GM12875 (cell line): ENCODE measurements around the gene PKIB.

Experiments
- H3K4me3 ChIP-seq: one replicate; pipeline ENCODE4 v1.5.1; 2011; ENCODE audit warnings: low read depth, low read length, control low read depth
- TF ChIP-seq, protein P1 (sequence below): IDR thresholded peaks from 2 replicates; pipeline ENCODE4 v1.5.1; 2011; ENCODE audit warnings: low read depth, mild to moderate bottlenecking, control low read depth, inconsistent platforms, low read length, moderate library complexity, borderline replicate concordance; ENCODE audit not compliant: insufficient read depth

PKIB gene

DNA sequence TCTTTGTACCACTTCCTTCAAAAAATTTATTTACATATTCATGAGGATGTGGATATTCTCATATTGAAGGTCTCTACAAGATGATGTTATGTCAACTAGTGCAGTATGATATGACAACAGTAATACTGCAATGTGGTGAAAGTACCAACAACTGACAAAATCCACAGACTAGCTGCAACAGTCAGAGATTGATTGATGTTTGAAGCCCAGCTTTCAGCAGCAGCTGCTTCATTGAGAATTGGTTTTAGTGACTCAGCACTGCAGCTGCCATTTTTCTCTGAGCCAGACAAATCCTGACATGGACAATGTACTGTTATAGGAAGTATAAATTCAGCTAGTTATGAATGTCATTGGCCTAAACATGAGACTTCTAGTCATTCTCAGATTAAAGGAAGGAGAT, 53.8 kb downstream of the PKIB start:
- TF ChIP-seq, protein P1, sequence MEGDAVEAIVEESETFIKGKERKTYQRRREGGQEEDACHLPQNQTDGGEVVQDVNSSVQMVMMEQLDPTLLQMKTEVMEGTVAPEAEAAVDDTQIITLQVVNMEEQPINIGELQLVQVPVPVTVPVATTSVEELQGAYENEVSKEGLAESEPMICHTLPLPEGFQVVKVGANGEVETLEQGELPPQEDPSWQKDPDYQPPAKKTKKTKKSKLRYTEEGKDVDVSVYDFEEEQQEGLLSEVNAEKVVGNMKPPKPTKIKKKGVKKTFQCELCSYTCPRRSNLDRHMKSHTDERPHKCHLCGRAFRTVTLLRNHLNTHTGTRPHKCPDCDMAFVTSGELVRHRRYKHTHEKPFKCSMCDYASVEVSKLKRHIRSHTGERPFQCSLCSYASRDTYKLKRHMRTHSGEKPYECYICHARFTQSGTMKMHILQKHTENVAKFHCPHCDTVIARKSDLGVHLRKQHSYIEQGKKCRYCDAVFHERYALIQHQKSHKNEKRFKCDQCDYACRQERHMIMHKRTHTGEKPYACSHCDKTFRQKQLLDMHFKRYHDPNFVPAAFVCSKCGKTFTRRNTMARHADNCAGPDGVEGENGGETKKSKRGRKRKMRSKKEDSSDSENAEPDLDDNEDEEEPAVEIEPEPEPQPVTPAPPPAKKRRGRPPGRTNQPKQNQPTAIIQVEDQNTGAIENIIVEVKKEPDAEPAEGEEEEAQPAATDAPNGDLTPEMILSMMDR, result no peak
- H3K4me3 ChIP-seq, result no peak overlapping the region

DNA sequence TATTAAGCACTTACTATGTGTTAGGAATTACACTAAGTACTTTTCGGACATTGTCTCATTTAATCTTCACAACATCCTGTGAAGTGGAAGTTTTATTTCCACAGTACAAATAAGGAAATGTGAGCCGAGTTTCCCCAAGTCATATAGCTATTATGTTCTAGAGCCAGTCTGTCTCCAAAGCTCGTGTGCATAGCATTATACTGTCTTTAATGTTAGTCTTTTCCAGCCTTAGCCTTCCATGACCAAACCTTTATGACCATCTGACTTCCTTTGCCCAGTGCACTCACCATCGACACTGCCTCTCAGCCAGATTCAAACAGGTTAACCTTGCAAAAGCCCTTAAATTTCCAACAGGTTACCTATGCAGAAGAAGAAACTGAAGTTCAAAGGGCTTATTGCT, 55.7 kb downstream of the PKIB start:
- TF ChIP-seq, protein P1, result no peak
- H3K4me3 ChIP-seq, result no peak overlapping the region

DNA sequence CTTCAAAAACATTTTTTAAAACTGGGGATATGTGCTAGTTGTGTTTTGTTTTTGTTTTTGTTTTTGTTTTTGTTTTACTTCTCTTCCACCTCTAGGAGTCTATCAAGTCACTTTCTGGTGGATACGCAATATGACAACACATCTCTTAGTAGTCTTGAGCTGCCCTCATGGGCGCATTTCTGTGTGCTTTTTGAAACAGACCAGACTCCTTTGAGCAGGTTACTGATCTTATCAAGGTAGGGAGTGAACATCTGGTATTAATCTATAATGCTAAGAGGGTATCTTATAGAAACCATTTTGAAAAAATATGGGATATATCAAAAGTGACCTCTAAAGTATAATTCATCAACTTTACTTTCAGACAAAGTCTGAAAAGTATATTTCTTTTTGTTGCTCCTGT, 56.2 kb downstream of the PKIB start:
- TF ChIP-seq, protein P1, result no peak
- H3K4me3 ChIP-seq, result no peak overlapping the region

DNA sequence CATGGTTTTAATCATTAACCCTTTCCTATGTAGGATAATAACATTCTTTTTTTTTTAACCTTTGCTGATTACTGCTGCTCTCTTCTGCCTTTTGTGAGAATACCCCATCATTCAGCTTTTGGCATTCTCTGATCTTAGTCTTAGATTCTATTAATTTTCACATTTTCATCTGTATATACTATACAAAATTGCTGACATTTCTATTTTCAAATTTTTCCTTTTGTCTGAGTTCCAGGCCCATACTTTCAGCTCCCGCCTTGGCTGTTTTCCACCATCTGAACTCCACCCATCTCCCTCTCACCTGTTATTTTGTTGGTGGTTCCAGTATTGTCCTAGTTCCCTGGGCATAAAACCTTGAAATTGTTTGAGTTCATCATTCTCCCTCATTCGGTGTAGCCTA, 59.2 kb downstream of the PKIB start:
- TF ChIP-seq, protein P1, result no peak
- H3K4me3 ChIP-seq, result no peak overlapping the region

DNA sequence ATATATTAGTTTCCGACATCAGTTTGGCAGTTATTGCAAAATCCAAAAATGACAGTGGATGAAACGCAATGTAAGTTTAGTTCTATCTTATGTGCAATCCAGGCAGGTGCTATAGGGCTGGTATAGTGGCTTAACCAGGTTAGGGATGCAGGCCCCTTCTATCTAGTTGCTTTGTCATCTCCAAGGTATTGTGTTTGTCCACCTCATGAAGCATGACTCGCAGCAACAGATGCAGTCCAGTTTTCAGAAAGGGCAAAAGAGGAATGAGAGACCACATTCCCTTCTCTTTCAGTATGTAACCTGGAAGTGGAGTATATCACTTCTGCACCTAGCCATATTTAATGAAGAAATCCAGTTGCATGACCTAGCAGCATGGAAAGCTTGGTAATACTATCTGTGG, 59.7 kb downstream of the PKIB start:
- no peak overlapping the region for H3K4me3 ChIP-seq
- TF ChIP-seq, protein P1, result no peak

DNA sequence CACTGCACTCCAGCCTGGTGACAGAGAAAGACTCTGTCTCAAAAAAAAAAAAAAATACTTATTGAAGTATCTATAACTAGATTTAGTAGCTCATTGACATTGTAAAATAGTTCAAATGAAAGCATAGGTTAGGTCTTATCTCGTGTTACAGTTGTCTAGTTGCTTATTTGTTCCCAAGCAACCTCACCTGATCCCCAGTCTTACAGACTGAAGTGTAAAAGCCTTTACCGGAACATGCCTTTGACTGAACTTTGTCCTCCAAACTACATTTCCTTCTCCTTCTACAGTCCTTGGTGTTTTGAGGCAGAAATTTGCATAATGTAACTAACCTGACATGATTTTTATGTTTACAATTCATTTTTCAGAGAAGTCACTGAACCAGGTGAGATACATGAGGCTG, 61.0 kb downstream of the PKIB start:
- H3K4me3 ChIP-seq, result no peak overlapping the region
- TF ChIP-seq, protein P1, result no peak

DNA sequence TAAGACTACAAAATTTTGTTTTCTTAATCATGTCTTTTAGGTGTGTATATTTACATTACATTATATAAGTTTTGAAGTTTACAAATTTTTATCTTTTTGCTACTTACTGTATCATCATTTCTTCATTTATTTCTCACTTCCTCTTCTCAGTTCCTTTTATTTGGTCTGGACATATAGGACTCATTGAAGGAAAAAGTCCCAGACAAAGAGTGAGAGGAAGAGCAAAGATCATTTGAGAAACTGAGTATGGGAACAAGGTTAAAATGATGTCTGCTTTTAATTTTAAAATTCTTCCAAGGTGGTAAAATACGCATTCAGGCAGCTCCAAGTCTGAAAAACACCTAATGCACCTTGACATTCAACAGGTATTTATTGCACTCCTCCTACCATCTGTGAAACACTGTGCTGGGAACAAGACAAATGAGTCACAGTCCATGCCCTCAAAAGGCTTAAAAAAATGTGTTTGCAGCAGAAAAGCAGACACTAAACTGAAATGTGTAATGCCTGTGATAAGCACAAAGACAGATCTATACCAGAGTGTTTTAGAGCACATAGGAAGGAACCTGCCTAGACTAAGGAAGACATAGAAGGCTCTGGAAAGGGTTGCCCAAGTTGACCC, 63.2 kb downstream of the PKIB start:
- no peak overlapping the region for H3K4me3 ChIP-seq
- TF ChIP-seq, protein P1, result no peak
